Kidney epithelial cell (primary cell): ENCODE data around the gene SYT1. TPM values are rescaled to one million over a fixed set of nuclear protein-coding genes. Genes with fewer than 3 reads are reported as not detected.

Experiments
- DNase-seq: peaks from one replicate; pipeline ENCODE4 v3.0.0-alpha.2; 2010; ENCODE audit warnings: low read depth
- H3K27me3 ChIP-seq: 2 replicates; pipeline ENCODE4 v1.6.0; 2011; ENCODE audit warnings: low read length; ENCODE audit not compliant: control insufficient read depth, insufficient read depth
- H3K36me3 ChIP-seq: 2 replicates; pipeline ENCODE4 v1.5.1; 2011; ENCODE audit warnings: low read length; ENCODE audit not compliant: control insufficient read depth, insufficient read depth
- H3K4me3 ChIP-seq: 2 replicates; pipeline ENCODE4 v1.5.1; 2011; ENCODE audit warnings: low read depth, mild to moderate bottlenecking, control low read depth, low read length
- total RNA-seq: library from RNA; depleted of rRNA; stranded (reverse); fragments of >200 nt; gene quantifications from 2 replicates; pipeline ENCODE4 v1.2.3, GENCODE V29; 2015
- TF ChIP-seq, protein P1 (sequence below): IDR thresholded peaks from 2 replicates; pipeline ENCODE4 v1.5.1; 2011; ENCODE audit warnings: mild to moderate bottlenecking, moderate library complexity, low read length, control low read depth, inconsistent platforms; ENCODE audit not compliant: insufficient read depth, poor library complexity, severe bottlenecking

Gene SYT1
- total RNA-seq, 1 donor from 2014 or later: 7.4 TPM

DNA sequence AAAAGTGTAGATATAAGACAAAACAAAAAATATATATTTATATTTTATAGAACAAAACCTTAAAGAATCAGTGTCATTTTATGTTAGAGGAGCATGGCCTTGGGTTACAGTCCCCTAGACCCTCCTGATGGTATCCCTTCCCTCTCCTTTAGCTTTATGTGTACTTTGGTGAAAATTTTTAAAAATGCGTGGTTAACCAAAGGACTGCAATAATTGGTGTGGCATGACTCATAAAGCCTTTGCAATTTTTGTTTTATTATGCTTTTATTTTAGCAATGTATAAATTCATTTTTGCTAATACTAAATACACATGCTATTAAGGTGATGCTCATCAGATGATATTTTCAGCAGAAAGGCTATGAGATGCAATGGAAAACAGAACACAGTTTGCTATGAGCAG is 264.4 kb downstream of the SYT1 start:
- DNase-seq: no peak
- Histone ChIP-seq H3K36me3 (no peaks in the 10 kb centered on the region), H3K4me3 (no peak overlapping the region), H3K27me3 (no peaks in the 10 kb centered on the region)
- TF ChIP-seq, protein P1, sequence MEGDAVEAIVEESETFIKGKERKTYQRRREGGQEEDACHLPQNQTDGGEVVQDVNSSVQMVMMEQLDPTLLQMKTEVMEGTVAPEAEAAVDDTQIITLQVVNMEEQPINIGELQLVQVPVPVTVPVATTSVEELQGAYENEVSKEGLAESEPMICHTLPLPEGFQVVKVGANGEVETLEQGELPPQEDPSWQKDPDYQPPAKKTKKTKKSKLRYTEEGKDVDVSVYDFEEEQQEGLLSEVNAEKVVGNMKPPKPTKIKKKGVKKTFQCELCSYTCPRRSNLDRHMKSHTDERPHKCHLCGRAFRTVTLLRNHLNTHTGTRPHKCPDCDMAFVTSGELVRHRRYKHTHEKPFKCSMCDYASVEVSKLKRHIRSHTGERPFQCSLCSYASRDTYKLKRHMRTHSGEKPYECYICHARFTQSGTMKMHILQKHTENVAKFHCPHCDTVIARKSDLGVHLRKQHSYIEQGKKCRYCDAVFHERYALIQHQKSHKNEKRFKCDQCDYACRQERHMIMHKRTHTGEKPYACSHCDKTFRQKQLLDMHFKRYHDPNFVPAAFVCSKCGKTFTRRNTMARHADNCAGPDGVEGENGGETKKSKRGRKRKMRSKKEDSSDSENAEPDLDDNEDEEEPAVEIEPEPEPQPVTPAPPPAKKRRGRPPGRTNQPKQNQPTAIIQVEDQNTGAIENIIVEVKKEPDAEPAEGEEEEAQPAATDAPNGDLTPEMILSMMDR: no peak

- no peaks in the 10 kb centered on the region for H3K27me3 ChIP-seq
- TF ChIP-seq, protein P1: no peak
- no peak overlapping the region for H3K4me3 ChIP-seq
- DNase-seq: no peak
- no peaks in the 10 kb centered on the region for H3K36me3 ChIP-seq
Measured at GRCh38 chr12:79138872-79139271, 274.3 kb downstream of the SYT1 start.

GRCh38 chr12:79140711-79141110 is 276.1 kb downstream of the SYT1 start:
- Histone ChIP-seq H3K27me3 (no peaks in the 10 kb centered on the region), H3K36me3 (no peaks in the 10 kb centered on the region), H3K4me3 (no peak overlapping the region)
- TF ChIP-seq, protein P1: no peak
- DNase-seq: no peak

- Histone ChIP-seq H3K27me3 (no peaks in the 10 kb centered on the region), H3K4me3 (no peak overlapping the region), H3K36me3 (no peaks in the 10 kb centered on the region)
- no peak for DNase-seq
- TF ChIP-seq, protein P1: no peak
Measured at GRCh38 chr12:79141776-79142175, 277.2 kb downstream of the SYT1 start.

- no peaks in the 10 kb centered on the region for H3K27me3 ChIP-seq
- no peak for DNase-seq
- no peak overlapping the region for H3K4me3 ChIP-seq
- no peaks in the 10 kb centered on the region for H3K36me3 ChIP-seq
- TF ChIP-seq, protein P1: no peak
Measured at GRCh38 chr12:79143803-79144202, 279.2 kb downstream of the SYT1 start.

DNA sequence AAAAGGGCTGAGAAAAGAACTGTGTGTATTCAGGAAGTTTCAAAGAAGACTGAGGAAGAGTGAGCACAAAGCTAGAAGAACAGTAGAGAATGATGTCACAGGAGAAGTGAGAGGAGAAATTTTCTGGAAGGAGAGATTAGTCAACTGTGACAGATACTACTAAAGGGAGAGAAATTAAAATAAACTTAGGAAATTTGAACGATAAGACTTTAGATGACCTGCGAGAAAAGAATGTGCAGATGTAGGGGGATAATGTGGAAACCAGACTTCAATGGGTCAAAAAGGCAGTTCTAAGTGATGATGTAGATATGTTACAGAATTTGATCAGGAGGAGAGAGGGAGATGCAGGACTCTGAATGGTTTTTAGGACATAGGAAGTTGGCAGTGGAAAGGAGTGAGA is 287.4 kb downstream of the SYT1 start:
- H3K36me3 ChIP-seq: no peaks in the 10 kb centered on the region
- H3K4me3 ChIP-seq: no peak overlapping the region
- TF ChIP-seq, protein P1: no peak
- DNase-seq: no peak
- H3K27me3 ChIP-seq: no peaks in the 10 kb centered on the region
